SK-N-SH (cell line): Measurements from ENCODE around the gene OSBPL2. TPM values are rescaled to one million over a fixed set of nuclear protein-coding genes. Genes with fewer than 3 reads are reported as not detected.

ENCODE experiments used
- CTCF ChIA-PET: fragments of 300-600, 350-600 bp; formaldehyde crosslinking; extraction: SDS; loops from one replicate; lab custom pipeline; 2021; lab: Yijun Ruan, JAX
- POLR2A ChIA-PET: fragments of 350-600 bp; sonication (Branson Sonifier 250); formaldehyde crosslinking; extraction: SDS; loops from one replicate; lab custom pipeline; 2020; ENCODE audit warnings: antibody characterized with exemption, inconsistent platforms; lab: Yijun Ruan, JAX
- DNase-seq: peaks from one replicate; pipeline ENCODE4 v3.0.0; 2012
- H2AFZ ChIP-seq: fragments of 200-600 bp; sonication (generic); 2 replicates; pipeline ENCODE4 v1.8.1; 2016; ENCODE audit warnings: antibody characterized with exemption, mild to moderate bottlenecking, low read depth
- H3F3A ChIP-seq: fragments of 200-600 bp; sonication (generic); replicated peaks from 2 replicates; pipeline ENCODE3; 2016; ENCODE audit warnings: antibody characterized with exemption, mild to moderate bottlenecking; ENCODE audit not compliant: insufficient read depth
- H3K27ac ChIP-seq, 2 experiments: fragments of 200-500 bp in 1 of 2; fragments of 200-600 bp in 1 of 2; sonication (Bioruptor generic) in 1 of 2; sonication (generic), shearing (Covaris generic) in 1 of 2; 2 replicates each; pipeline versions ENCODE4 v1.5.1 to v1.6.1; 2014 to 2016; ENCODE audit warnings: low read depth in 2 of 2, inconsistent platforms in 1 of 2, low read length in 1 of 2, mild to moderate bottlenecking in 1 of 2, mixed read lengths in 1 of 2
- H3K27me3 ChIP-seq: fragments of 200-600 bp; sonication (generic), shearing (Covaris generic); 2 replicates; pipeline ENCODE4 v1.6.1; 2016; ENCODE audit warnings: mixed run types; ENCODE audit not compliant: insufficient read depth
- H3K36me3 ChIP-seq, 2 experiments: fragments of 200-500 bp in 1 of 2; fragments of 200-600 bp in 1 of 2; sonication (Bioruptor generic) in 1 of 2; sonication (generic) in 1 of 2; replicated peaks in 1 of 2; 2 replicates each; pipeline versions ENCODE3 to v1.5.1; 2014 to 2016; ENCODE audit warnings: low read length in 1 of 2, mild to moderate bottlenecking in 1 of 2; ENCODE audit not compliant: insufficient read depth in 2 of 2, control insufficient read depth in 1 of 2
- H3K4me1 ChIP-seq, 2 experiments: fragments of 200-500 bp in 1 of 2; fragments of 200-600 bp in 1 of 2; sonication (Bioruptor generic) in 1 of 2; sonication (generic), shearing (Covaris generic) in 1 of 2; 2 replicates each; pipeline versions ENCODE4 v1.5.1 to v1.6.1; 2014 to 2016; ENCODE audit warnings: low read depth in 1 of 2, low read length in 1 of 2, mixed run types in 1 of 2; ENCODE audit not compliant: insufficient read depth in 2 of 2, control insufficient read depth in 1 of 2
- H3K4me2 ChIP-seq: fragments of 200-600 bp; sonication (generic), shearing (Covaris generic); 2 replicates; pipeline ENCODE4 v1.6.1; 2017; ENCODE audit warnings: mixed run types
- H3K4me3 ChIP-seq, 2 experiments: fragments of 200-500 bp in 1 of 2; fragments of 200-600 bp in 1 of 2; sonication (Bioruptor generic) in 1 of 2; sonication (generic), shearing (Covaris generic) in 1 of 2; 2 replicates each; pipeline versions ENCODE4 v1.5.1 to v1.8.1; 2014 to 2016; ENCODE audit warnings: low read depth in 2 of 2, inconsistent platforms in 1 of 2, low read length in 1 of 2, mild to moderate bottlenecking in 1 of 2, mixed read lengths in 1 of 2, moderate library complexity in 1 of 2
- H3K79me2 ChIP-seq: fragments of 200-600 bp; sonication (generic); 2 replicates; pipeline ENCODE4 v1.8.1; 2017; ENCODE audit warnings: mild to moderate bottlenecking; ENCODE audit not compliant: insufficient read depth
- H3K9ac ChIP-seq: fragments of 200-600 bp; sonication (generic); 2 replicates; pipeline ENCODE4 v1.6.1; 2017; ENCODE audit warnings: mixed run types
- H3K9me2 ChIP-seq: fragments of 200-600 bp; sonication (generic); 2 replicates; pipeline ENCODE4 v1.6.1; 2017; ENCODE audit warnings: mixed run types
- H3K9me3 ChIP-seq: fragments of 200-600 bp; sonication (generic); 2 replicates; pipeline ENCODE4 v1.6.1; 2017; ENCODE audit warnings: mixed run types, mild to moderate bottlenecking, moderate library complexity
- H4K20me1 ChIP-seq: fragments of 200-600 bp; sonication (generic); 2 replicates; pipeline ENCODE4 v1.6.1; 2017; ENCODE audit warnings: mild to moderate bottlenecking, mixed run types; ENCODE audit not compliant: insufficient read depth
- EP300 ChIP-seq, 2 experiments: IDR thresholded peaks; 2 replicates each; pipeline versions ENCODE4 v1.4.0 to v1.6.1; 2012; ENCODE audit warnings: borderline replicate concordance in 1 of 2, low read depth in 1 of 2, low read length in 1 of 2
- EZH2phosphoT487 ChIP-seq: fragments of 200-600 bp; sonication (generic); IDR thresholded peaks from 2 replicates; pipeline ENCODE4 v1.6.1; 2017; ENCODE audit warnings: low read depth, mixed run types, mild to moderate bottlenecking, antibody characterized with exemption, moderate library complexity, borderline replicate concordance
- FOSL2 ChIP-seq: IDR thresholded peaks from 2 replicates; pipeline ENCODE4 v1.4.0; 2012; ENCODE audit warnings: low read depth, mild to moderate bottlenecking, moderate library complexity, borderline replicate concordance
- GABPA ChIP-seq: IDR thresholded peaks from 2 replicates; pipeline ENCODE4 v1.4.0; 2012; ENCODE audit warnings: low read depth, mild to moderate bottlenecking
- GATA2 ChIP-seq: sonication (generic); formaldehyde crosslinking; IDR thresholded peaks from 2 replicates; pipeline ENCODE4 v1.5.0; 2020; ENCODE audit warnings: mild to moderate bottlenecking, missing genetic modification reagents
- JUND ChIP-seq: IDR thresholded peaks from 2 replicates; pipeline ENCODE4 v1.4.0; 2012
- MEF2A ChIP-seq: IDR thresholded peaks from 2 replicates; pipeline ENCODE4 v1.4.0; 2012; ENCODE audit warnings: low read depth, borderline replicate concordance
- NFIC ChIP-seq: IDR thresholded peaks from 2 replicates; pipeline ENCODE4 v1.4.0; 2012; ENCODE audit warnings: borderline replicate concordance
- NRF1 ChIP-seq: IDR thresholded peaks from 2 replicates; pipeline ENCODE4 v1.6.1; 2012; ENCODE audit warnings: low read depth, mild to moderate bottlenecking, low read length
- RXRA ChIP-seq: IDR thresholded peaks from 2 replicates; pipeline ENCODE4 v1.4.0; 2012; ENCODE audit warnings: low read depth, mild to moderate bottlenecking, borderline replicate concordance
- TAF1 ChIP-seq: IDR thresholded peaks from 2 replicates; pipeline ENCODE4 v1.6.1; 2012; ENCODE audit warnings: low read depth, mild to moderate bottlenecking, low read length, moderate library complexity, borderline replicate concordance
- TEAD4 ChIP-seq: IDR thresholded peaks from 2 replicates; pipeline ENCODE4 v1.4.0; 2012; ENCODE audit warnings: mild to moderate bottlenecking, borderline replicate concordance; ENCODE audit not compliant: insufficient read depth
- YY1 ChIP-seq: IDR thresholded peaks from 2 replicates; pipeline ENCODE4 v1.4.0; 2012; ENCODE audit warnings: low read depth, mild to moderate bottlenecking
- WGBS: methylation state at CpG from one replicate; pipeline ENCODE4 v1.1.6; 2017; ENCODE audit warnings: low lambda C conversion rate; 5-methylcytosine and 5-hydroxymethylcytosine counted together
- polyA plus RNA-seq, 3 experiments: library from polyadenylated mRNA; depleted of rRNA; stranded (reverse); fragments of >200 nt; gene quantifications; 2 replicates each; pipeline ENCODE4 v1.2.3, GENCODE V29; 2012
- TF ChIP-seq, protein P1 (sequence below): fragments of 200-600 bp; sonication (generic); IDR thresholded peaks from 2 replicates; pipeline ENCODE4 v1.6.1; 2017; ENCODE audit warnings: antibody characterized with exemption, mild to moderate bottlenecking, moderate library complexity

The OSBPL2 gene
- polyA plus RNA-seq, 1 of the 3 experiments (the other 2 are of a cell fraction): 17.7 TPM

GRCh38 chr20:62293946-62294345 is 55.6 kb downstream of the OSBPL2 start:
- H3K27ac ChIP-seq: no peak overlapping the region
- TF ChIP-seq TAF1 (no peak), JUND (no peak), NFIC (no peak), GABPA (no peak), GATA2 (CRISPR knock-in tag) (no peak), FOSL2 (no peak)
- no peak overlapping the region for H3K9ac ChIP-seq
- ChIA-PET POLR2A (no interaction called here), CTCF (no interaction called here)
- no peaks in the 10 kb centered on the region for H4K20me1 ChIP-seq
- H3K36me3 ChIP-seq: peaks cover 8 to 44% of the 10 kb centered on the region in 2 experiments
- no peaks in the 10 kb centered on the region for H3K79me2 ChIP-seq
- H3F3A ChIP-seq: no peaks in the 10 kb centered on the region
- DNase-seq: no peak
- H3K27me3 ChIP-seq: no peaks in the 10 kb centered on the region
- no peaks in the 10 kb centered on the region for H3K9me3 ChIP-seq
- H3K4me2 ChIP-seq: no peak overlapping the region
- 92% methylated on average over 9 of the region's 9 CpGs for WGBS
- no peaks in the 10 kb centered on the region for H3K9me2 ChIP-seq
- H2AFZ ChIP-seq: no peak overlapping the region
- H3K4me3 ChIP-seq: no peak overlapping the region
- no peaks in the 10 kb centered on the region for H3K4me1 ChIP-seq

GRCh38 chr20:62294516-62294915 is 56.2 kb downstream of the OSBPL2 start:
- CTCF ChIA-PET: no interaction called here
- POLR2A ChIA-PET: no interaction called here
- no peaks in the 10 kb centered on the region for H3F3A ChIP-seq
- H3K36me3 ChIP-seq: peaks cover 8 to 41% of the 10 kb centered on the region in 2 experiments
- TF ChIP-seq EZH2phosphoT487 (no peak), TEAD4 (no peak)
- TF ChIP-seq, protein P1, sequence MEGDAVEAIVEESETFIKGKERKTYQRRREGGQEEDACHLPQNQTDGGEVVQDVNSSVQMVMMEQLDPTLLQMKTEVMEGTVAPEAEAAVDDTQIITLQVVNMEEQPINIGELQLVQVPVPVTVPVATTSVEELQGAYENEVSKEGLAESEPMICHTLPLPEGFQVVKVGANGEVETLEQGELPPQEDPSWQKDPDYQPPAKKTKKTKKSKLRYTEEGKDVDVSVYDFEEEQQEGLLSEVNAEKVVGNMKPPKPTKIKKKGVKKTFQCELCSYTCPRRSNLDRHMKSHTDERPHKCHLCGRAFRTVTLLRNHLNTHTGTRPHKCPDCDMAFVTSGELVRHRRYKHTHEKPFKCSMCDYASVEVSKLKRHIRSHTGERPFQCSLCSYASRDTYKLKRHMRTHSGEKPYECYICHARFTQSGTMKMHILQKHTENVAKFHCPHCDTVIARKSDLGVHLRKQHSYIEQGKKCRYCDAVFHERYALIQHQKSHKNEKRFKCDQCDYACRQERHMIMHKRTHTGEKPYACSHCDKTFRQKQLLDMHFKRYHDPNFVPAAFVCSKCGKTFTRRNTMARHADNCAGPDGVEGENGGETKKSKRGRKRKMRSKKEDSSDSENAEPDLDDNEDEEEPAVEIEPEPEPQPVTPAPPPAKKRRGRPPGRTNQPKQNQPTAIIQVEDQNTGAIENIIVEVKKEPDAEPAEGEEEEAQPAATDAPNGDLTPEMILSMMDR: no peak
- H4K20me1 ChIP-seq: no peaks in the 10 kb centered on the region
- no peak overlapping the region for H3K4me3 ChIP-seq
- no peak overlapping the region for H3K9ac ChIP-seq
- H3K27ac ChIP-seq: no peak overlapping the region
- H3K9me3 ChIP-seq: no peaks in the 10 kb centered on the region
- no peak overlapping the region for H2AFZ ChIP-seq
- 96% methylated on average over 17 of the region's 17 CpGs for WGBS
- no peaks in the 10 kb centered on the region for H3K9me2 ChIP-seq
- H3K4me1 ChIP-seq: no peaks in the 10 kb centered on the region
- no peak overlapping the region for H3K4me2 ChIP-seq
- no peak for DNase-seq
- H3K79me2 ChIP-seq: no peaks in the 10 kb centered on the region
- H3K27me3 ChIP-seq: no peaks in the 10 kb centered on the region

DNA sequence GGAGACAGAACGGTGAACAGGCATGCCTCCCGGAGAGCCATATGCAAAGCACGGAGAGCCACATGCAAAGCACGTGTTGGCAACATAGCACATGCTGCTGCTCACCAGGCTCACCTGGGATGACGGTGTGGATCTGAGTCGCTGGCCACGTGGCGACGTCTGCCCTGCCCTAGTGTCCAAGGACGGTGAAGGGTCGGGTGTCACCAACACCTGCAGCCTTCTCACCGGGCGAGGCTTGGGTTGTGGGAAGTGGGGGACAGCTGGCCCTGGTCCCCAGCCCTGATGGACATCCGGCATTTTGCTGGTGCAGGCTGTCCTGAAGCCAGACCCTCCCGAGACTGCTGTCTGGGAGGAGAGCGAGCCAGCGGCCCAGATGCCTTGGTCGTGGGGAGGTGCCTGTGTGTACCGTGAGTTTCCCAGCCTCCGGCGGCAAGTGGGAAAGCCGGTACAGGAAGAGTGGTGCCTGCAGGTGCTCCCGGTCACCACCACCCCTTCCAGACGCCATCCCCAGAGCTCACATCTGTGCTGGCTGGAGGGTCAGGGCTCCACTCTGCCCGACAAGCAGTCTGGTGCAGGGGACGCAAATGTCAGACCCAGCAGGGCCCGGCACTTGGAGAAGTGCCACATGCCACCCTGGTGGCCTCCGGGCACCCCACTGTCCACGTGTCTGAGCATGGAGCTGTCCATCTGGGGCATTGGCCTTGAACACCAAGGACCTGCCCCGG is 58.6 kb downstream of the OSBPL2 start:
- Histone ChIP-seq H3K4me2 (no peak overlapping the region), H3K9me3 (no peaks in the 10 kb centered on the region), H3K27me3 (no peaks in the 10 kb centered on the region), H3K9me2 (no peaks in the 10 kb centered on the region), H4K20me1 (no peaks in the 10 kb centered on the region), H2AFZ (no peak overlapping the region), H3K27ac (no peak overlapping the region; a peak in 1 of 4 replicates), H3K36me3 (peaks cover 5 to 37% of the 10 kb centered on the region in 2 experiments), H3K4me3 (no peak overlapping the region), H3K9ac (no peak overlapping the region), H3K79me2 (no peaks in the 10 kb centered on the region), H3K4me1 (no peaks in the 10 kb centered on the region), H3F3A (peaks cover 7% of the 10 kb centered on the region)
- ChIA-PET POLR2A (no interaction called here), CTCF (interaction anchor here (1.0 to 1.4 kb wide), 3 partner anchors 25 to 113 kb away, joined by 3 to 5 read pairs (median 4); no protein-coding TSS in a partner anchor)
- DNase-seq: no peak
- 79% methylated on average over 16 of the region's 30 CpGs for whole genome bisulfite sequencing
- TF ChIP-seq GABPA (no peak), NFIC (no peak), TEAD4 (no peak), NRF1 (no peak), MEF2A (no peak), EP300 (IDR thresholded peaks at IDR 0.05; ENCODE audit: borderline replicate concordance in 1 of 2, low read depth in 1 of 2, low read length in 1 of 2) (no peak), RXRA (no peak), YY1 (no peak), FOSL2 (no peak)
- TF ChIP-seq, protein P1: no peak
